HFF-Myc (cell line): Measurements from ENCODE around the gene MRPL32.
"Not testable (repeated sequence)": the region's sequence is repeated elsewhere in the genome, so short reads cannot be mapped to it uniquely, and the experiment has no call there.

Experiments
- DNase-seq: peaks from one replicate; pipeline ENCODE4 v3.0.0-alpha.2; 2011; ENCODE audit warnings: low read depth; ENCODE audit errors: extremely low read depth
- H3K4me3 ChIP-seq: replicated peaks from 2 replicates; pipeline ENCODE4 v1.5.1; 2011; ENCODE audit warnings: low read depth, mild to moderate bottlenecking, control low read depth, low read length
- TF ChIP-seq, protein P1 (sequence below): IDR thresholded peaks from 2 replicates; pipeline ENCODE4 v1.5.1; 2012; ENCODE audit warnings: mild to moderate bottlenecking, low read depth, low read length, control low read depth; ENCODE audit errors: missing control alignments

MRPL32 gene

GRCh38 chr7:42931834-42932651, at the start of gene MRPL32, which contains the start of gene PSMA2:
MRPL32 (plus strand) TSS chr7:42932376; CDS start chr7:42932387, 11 bp downstream.
PSMA2 (minus strand) TSS chr7:42932174; CDS start chr7:42932158, 16 bp downstream.
- H3K4me3 ChIP-seq = peak within 1 kb of the TSS; percentile 84
- TF ChIP-seq, protein P1, sequence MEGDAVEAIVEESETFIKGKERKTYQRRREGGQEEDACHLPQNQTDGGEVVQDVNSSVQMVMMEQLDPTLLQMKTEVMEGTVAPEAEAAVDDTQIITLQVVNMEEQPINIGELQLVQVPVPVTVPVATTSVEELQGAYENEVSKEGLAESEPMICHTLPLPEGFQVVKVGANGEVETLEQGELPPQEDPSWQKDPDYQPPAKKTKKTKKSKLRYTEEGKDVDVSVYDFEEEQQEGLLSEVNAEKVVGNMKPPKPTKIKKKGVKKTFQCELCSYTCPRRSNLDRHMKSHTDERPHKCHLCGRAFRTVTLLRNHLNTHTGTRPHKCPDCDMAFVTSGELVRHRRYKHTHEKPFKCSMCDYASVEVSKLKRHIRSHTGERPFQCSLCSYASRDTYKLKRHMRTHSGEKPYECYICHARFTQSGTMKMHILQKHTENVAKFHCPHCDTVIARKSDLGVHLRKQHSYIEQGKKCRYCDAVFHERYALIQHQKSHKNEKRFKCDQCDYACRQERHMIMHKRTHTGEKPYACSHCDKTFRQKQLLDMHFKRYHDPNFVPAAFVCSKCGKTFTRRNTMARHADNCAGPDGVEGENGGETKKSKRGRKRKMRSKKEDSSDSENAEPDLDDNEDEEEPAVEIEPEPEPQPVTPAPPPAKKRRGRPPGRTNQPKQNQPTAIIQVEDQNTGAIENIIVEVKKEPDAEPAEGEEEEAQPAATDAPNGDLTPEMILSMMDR = no peak
- peak; percentile 96 for DNase-seq

- no peak for DNase-seq
- no peak overlapping the region for H3K4me3 ChIP-seq
- TF ChIP-seq, protein P1 = no peak
Observed at GRCh38 chr7:42883950-42884349, 48.2 kb upstream of the MRPL32 start.

- not testable (repeated sequence) for DNase-seq
Observed at GRCh38 chr7:42885183-42885582, 47.0 kb upstream of the MRPL32 start.

DNA sequence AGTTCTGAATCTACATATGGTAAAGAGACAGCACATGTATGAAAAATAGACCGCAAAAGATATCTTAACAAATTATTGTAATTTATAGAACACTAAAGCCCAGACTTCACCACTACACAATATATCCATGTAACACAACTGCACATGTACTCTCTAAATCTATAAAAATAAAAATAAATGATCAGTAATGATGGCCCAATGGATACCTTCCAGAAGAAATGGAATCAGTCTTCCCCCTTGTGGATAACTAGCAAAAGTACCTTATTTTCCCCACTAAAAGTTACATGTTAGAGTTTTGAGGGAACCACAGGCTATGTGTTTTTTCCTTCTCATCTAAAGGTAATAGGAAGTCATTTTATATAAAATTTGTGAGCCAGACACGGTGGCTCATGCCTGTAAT, 46.0 kb upstream of the MRPL32 start:
- TF ChIP-seq, protein P1 = no peak
- no peak overlapping the region for H3K4me3 ChIP-seq
- no peak for DNase-seq

More at GRCh38 chr7:42885183-42885582, 47.0 kb upstream of the MRPL32 start:
- not testable (repeated sequence) for H3K4me3 ChIP-seq

GRCh38 chr7:42886893-42887505, 45.2 kb upstream of the MRPL32 start:
- DNase-seq = no peak
- TF ChIP-seq, protein P1 = no peak
- no peak overlapping the region for H3K4me3 ChIP-seq

DNA sequence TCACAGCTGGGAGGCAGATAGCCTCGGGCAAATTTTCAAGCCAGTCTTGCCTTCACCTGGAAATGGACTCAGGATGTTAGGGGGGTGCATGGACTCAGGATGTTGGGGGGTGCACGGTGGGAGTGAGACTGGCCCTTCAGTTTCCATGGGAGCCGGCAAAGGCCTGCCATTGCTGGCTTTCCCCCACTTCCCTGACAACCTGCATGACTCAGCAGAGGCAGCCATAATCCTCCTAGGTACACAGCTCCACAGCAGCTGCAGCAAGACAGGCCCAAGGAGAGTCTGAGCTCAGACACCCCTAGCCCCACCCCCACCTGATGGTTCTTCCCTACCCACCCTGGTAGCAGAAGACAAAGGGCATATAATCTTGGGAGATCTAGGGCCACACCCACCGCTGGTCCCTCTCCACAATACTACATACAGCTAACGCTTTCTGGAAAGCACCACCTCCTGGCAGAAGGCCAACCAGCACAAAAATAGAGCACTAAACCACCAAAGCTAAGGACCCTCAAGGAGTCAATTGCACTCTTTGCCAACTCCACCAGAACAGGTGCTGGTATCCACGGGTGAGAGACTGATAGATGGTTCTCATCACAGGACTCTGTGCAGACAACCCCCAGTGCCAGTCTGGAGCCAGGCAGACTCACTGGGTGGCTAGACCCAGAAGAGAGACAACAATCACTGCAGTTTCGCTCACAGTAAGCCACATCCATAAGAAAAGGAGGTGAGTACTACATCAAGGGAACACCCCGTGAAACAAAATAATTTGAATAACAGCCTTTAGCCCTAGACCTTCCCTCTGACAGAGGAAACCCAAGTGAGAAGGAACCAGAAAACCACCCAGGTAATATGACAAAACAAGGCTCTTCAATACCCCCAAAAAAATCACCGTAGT, 38.6 kb upstream of the MRPL32 start:
- TF ChIP-seq, protein P1 = no peak
- no peak for DNase-seq
- H3K4me3 ChIP-seq = no peak overlapping the region
